Endometrial microvascular endothelial cells (primary cell): ENCODE results near the gene PRKCB. TPM values are rescaled to one million over a fixed set of nuclear protein-coding genes. Genes with fewer than 3 reads are reported as not detected.

ENCODE experiments used
- in situ Hi-C: cut with HindIII; loops from 2 replicates; pipeline ENCODE4 v1.10.0; 2017; ENCODE audit warnings: low sequenced_read_pairs, low pct_unique_long_range_greater_than_20kb; ENCODE audit errors: inconsistent ontology term
- total RNA-seq: library from RNA; depleted of rRNA; stranded (reverse); fragments of >200 nt; gene quantifications from one replicate; pipeline ENCODE4 v1.2.3, GENCODE V29; 2015; ENCODE audit errors: inconsistent ontology term

PRKCB gene
- total RNA-seq: not detected

DNA sequence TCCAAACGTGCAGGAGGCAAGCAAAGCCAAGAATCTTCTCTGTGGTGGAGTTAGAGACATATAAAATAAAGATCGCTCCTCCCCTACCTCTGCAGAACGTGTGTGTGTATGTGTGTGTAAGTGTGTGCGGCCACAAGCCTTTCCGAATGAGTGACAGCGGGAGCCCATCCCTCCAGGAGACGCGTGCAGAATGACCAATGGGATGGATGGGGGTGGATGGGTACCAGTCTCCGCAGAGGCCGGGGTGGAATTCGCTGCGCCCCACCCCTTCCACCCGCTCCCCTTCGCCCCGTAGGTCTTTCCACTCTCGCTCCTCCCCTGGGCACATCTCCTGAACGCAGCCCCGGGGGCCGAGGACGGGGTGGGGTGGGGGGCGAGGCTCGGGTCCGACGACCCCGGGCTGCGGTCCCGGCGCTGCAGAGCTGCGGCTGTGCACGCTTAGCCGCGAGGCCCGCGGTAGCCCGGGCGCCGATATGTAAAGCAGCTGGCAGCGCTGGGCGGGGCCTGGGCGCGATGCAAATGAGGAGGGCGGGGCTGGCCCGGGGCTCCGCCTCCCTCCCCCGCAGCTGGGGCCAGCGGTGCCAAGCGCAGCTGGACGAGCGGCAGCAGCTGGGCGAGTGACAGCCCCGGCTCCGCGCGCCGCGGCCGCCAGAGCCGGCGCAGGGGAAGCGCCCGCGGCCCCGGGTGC is at the start of gene PRKCB:
Gene PRKCB, plus strand, starts transcription at position 594 of the 688 bp plus-strand sequence.
- in situ Hi-C loops: no loop called here

DNA sequence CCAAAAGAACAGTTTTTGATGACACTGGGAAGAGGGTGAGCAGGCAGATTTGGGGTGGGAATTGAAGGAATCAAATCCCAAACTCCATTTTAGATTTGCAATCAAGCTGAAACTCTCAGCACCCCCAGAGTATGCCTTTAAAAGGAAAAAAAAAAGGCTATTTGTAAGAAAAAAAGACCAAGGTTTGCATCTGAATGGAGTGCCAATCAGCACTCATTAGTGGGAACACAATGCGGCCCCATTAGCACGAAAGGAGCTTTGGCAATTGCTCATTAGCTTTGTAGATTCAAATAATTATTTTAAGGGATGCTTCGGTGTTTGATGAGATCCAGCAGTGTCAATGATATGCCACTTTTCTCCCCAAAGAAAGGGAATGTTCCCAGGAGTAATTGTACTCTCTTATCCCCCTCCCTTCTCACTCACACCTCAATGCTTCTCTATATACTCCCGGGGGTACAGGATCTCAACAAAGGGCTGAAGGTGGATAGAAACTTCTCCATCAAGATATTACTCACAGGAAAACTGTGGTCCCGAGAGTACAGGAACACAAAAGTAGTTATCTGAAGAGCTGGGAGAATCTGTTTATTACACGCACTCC is 48.7 kb upstream of the PRKCB start:
- in situ Hi-C loops: no loop called here

DNA sequence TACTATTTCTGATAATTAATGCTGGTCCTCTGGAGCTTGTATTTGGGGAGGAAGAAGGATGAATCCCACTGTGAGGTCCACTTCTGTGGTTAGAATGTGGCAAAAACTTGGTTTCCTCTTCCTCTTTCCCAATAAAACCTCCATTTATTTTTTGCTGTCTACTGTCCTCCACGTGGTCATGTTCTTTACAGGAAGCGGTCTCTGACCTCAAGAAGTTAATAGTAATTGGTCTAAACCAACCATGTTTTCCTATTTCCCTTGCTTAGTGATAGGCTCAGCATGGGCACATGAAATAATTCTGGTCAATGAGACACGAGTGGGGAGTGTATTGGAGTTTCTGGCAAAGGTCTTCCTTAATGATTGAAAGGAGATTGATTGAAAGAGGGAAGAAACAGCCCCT is 47.1 kb upstream of the PRKCB start:
- in situ Hi-C loops: no loop called here

- in situ Hi-C loops: no loop called here
Measured at GRCh38 chr16:23795378-23795777, 40.4 kb upstream of the PRKCB start.

DNA sequence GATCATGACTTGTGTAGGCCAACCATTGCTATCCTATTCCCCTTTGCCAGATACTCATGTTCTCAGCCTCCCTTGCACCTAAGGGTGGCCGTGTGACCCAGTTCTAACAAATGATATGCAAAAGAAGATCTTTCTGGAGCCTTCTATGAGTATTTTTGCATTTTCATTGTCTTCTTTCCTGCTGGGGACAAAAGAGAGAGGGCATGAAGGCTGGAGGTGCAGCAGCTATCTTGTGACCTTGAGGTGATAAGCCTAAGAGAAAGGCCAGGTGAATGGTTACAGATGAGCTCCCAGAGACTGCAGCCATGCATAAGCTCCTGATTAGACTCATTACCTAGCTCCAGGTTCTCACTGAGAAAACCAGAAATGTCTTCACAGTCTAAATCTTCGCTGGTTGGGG is 38.8 kb upstream of the PRKCB start:
- in situ Hi-C loops: no loop called here

- in situ Hi-C loops: no loop called here
Measured at GRCh38 chr16:23801378-23801777, 34.4 kb upstream of the PRKCB start.

- in situ Hi-C loops: no loop called here
Measured at GRCh38 chr16:23802776-23803175, 33.0 kb upstream of the PRKCB start.

- in situ Hi-C loops: no loop called here
Measured at GRCh38 chr16:23803591-23804123, 32.1 kb upstream of the PRKCB start.

GRCh38 chr16:23807028-23807427 is 28.8 kb upstream of the PRKCB start:
- in situ Hi-C loops: no loop called here

DNA sequence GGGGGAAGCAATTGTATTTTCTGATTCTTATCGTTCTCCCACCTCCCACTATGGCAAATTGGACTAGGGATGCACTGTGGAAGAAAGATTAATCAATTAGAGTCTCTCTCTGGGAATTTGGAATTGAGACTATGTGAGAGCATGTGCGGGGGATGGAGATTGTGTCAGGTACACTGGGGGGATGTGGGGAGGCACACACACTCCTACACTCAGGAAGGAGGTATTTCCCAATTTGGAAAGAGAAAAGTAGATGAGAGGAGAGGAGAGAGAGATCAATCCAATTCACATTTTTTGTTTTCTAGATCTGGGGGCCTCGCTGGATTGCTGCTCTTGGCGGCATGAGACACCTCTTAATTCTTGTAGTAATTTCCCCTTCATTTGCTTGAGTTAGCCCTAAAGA is 14.3 kb upstream of the PRKCB start:
- in situ Hi-C loops: no loop called here

- in situ Hi-C loops: no loop called here
Measured at GRCh38 chr16:23821875-23822688, 13.7 kb upstream of the PRKCB start.

GRCh38 chr16:23823475-23824384 is 12.1 kb upstream of the PRKCB start:
- in situ Hi-C loops: no loop called here

DNA sequence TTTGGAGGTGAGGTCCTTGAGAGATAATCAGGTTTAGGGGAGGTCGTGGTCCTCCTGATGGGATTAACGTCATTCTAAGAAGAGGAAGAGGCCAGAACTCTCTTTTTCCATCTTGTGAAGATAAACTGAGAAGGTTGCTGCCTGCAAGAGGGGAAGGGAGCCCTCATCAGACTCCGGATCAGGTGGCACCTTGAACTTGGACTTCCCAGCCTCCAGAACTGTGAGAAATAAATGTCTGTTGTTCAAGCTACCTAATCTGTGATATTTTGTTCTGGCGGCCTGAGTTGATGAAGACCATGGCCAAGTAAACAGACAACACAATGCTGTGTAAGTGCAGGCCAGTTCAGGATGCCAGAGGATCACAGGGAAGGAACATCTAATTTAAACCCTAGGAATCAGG is 10.9 kb upstream of the PRKCB start:
- in situ Hi-C loops: no loop called here

GRCh38 chr16:23826528-23827045 is 9.2 kb upstream of the PRKCB start:
- in situ Hi-C loops: no loop called here

- in situ Hi-C loops: no loop called here
Measured at GRCh38 chr16:23827057-23827456, 8.7 kb upstream of the PRKCB start.

- in situ Hi-C loops: no loop called here
Measured at GRCh38 chr16:23829454-23829853, 6.3 kb upstream of the PRKCB start.

DNA sequence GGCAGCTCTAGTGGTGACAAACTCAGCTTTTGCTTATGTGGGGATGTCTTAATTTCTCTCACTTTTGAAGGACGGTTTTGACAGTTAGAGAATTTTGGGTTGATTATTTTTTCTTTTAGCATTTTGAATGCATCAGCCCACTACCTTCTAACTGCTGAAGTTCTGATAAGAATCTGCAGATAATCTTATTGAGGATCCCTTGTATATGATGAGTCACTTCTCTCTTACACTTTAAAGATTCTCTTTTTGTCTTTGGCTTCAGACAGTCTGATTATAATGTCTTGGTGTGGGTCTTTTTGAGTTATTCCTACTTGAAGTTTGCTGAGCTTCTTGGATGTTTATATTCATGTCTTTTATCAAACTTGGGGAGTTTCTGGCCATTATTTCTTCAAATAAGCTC is 5.5 kb upstream of the PRKCB start:
- in situ Hi-C loops: no loop called here

DNA sequence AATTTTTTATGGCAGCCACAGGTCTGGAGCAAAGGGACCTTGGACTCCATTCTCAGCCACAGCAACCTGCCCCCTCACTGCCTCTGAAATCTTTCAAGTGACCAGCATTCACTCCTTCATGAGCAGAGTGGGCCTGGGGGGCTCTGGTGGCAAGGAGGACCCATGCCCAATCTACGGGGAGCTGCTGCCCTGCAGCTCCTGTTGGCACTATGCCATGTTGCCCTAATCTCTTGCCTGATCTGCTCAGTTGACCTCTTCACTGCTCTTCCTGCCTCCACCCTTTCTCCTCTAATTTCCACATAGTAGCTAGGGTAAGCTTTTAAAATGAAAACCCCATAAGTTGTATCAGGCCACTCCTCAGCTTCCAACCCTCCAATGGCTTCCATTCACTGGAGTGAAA is 2.9 kb upstream of the PRKCB start:
- in situ Hi-C loops: no loop called here

- in situ Hi-C loops: no loop called here
Measured at GRCh38 chr16:23833504-23833903, 2.3 kb upstream of the PRKCB start.
